Measurements from ENCODE around the gene PCYOX1L. TPM values are rescaled to one million over a fixed set of nuclear protein-coding genes. Genes with fewer than 3 reads are reported as not detected.

PCYOX1L gene
- total and polyA plus RNA-seq, 2 of the 8 experiments (the other 6 are each of a cell fraction or from before 2014, with no cell fraction given): 6.8 to 17.2 TPM

DNA sequence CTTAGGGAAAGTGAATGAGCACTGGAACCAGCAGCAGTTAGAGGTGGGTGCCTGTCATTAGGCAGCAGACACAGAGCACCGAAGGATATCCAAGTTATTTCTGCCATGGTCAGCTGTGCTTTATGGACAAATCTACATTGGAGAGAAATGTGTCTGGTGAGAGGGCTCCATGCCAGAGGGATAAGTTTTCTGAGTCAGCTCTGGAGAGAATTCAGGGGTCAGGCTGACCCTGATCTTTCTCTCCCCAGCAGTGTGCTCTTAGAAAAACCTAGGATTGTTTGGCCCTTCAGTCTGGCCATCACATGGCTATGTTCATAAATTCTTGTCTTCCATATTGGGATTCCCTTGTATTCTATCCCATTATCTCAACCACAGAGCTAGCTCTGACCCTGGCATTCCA lies 30.1 kb downstream of the PCYOX1L start:
- Histone ChIP-seq H3K79me2 (ENCODE audit: control insufficient read depth in 1 of 2, insufficient read depth in 2 of 2, low read length in 2 of 2) (no peaks in the 10 kb centered on the region), H2BK120ac (replicated peaks; ENCODE audit: low read depth, low read length) (no peak overlapping the region), H4K20me1 (replicated peaks in 1 of 2; ENCODE audit: control insufficient read depth in 1 of 2, insufficient read depth in 2 of 2, low read length in 2 of 2) (no peaks in the 10 kb centered on the region), H2BK5ac (ENCODE audit: low read depth, low read length) (no peak overlapping the region), H3K9ac (replicated peaks in 1 of 4; ENCODE audit: extremely low read depth in 1 of 4, low read depth in 3 of 4, low read length in 3 of 4) (no peak overlapping the region), H3K23me2 (ENCODE audit: low read depth, low read length) (peaks cover 2% of the 10 kb centered on the region; the same call in 1 of the 2 replicates), H3K9me3 (ENCODE audit: insufficient read depth in 2 of 2, low read depth in 1 of 2, low read length in 1 of 2) (no peaks in the 10 kb centered on the region), H3K79me1 (ENCODE audit: low read depth, low read length) (no peaks in the 10 kb centered on the region), H2BK20ac (ENCODE audit: low read length) (no peak overlapping the region), H2BK12ac (ENCODE audit: low read depth, low read length) (no peak overlapping the region), H3K4me1 (replicated peaks in 1 of 4; ENCODE audit: control insufficient read depth in 3 of 4, insufficient read depth in 4 of 4, low read length in 3 of 4) (no peaks in the 10 kb centered on the region), H3K27me3 (replicated peaks in 1 of 4; ENCODE audit: control insufficient read depth in 3 of 4, extremely low read depth in 1 of 4, insufficient read depth in 3 of 4, low read length in 3 of 4) (no peaks in the 10 kb centered on the region; a peak in 1 of 7 replicates), H3K56ac (replicated peaks; ENCODE audit: insufficient read length, low read depth, low read length) (no peak overlapping the region), H4K8ac (ENCODE audit: extremely low read depth, insufficient read depth, low read length) (no peak overlapping the region), H3K4me3 (ENCODE audit: extremely low read depth in 1 of 4, insufficient read depth in 2 of 4, low read depth in 3 of 4, low read length in 4 of 4) (no peak overlapping the region), H2AK5ac (ENCODE audit: low read depth, low read length) (no peak overlapping the region), H4K5ac (ENCODE audit: insufficient read length, low read depth, low read length) (no peak overlapping the region), H4K91ac (replicated peaks; ENCODE audit: insufficient read length, low read length) (no peak overlapping the region), H3K27ac (ENCODE audit: low read depth, low read length) (no peak overlapping the region), H3K23ac (ENCODE audit: insufficient read length) (no peak overlapping the region), H2BK15ac (ENCODE audit: low read length) (no peak overlapping the region), H3K18ac (ENCODE audit: extremely low read depth, low read length) (no peak overlapping the region), H2AFZ (ENCODE audit: low read length) (no peak overlapping the region), H3K4me2 (ENCODE audit: insufficient read depth in 1 of 2, low read depth in 2 of 2, low read length in 2 of 2) (no peak overlapping the region), H3K4ac (replicated peaks; ENCODE audit: insufficient read length, low read depth, low read length) (no peak overlapping the region), H3K36me3 (ENCODE audit: control insufficient read depth in 2 of 4, insufficient read depth in 4 of 4, low read length in 3 of 4) (no peaks in the 10 kb centered on the region), H3K14ac (ENCODE audit: insufficient read length) (no peak overlapping the region)
- FAIRE-seq (no peak), DNase-seq (ENCODE audit: low read depth in 1 of 2, low spot score in 2 of 2) (no peak)
- POLR2A ChIA-PET (ENCODE audit: partially characterized antibody): interaction anchor here (1.6 kb wide), 1 partner anchor 11 kb away, joined by 6 read pairs; no protein-coding TSS in a partner anchor
- CTCF ChIA-PET (ENCODE audit: partially characterized antibody): interaction anchor here (1.1 to 46.1 kb wide), 7 partner anchors 9 to 73 kb away, joined by 4 to 1310 read pairs (median 5); partner anchors contain the start of gene IL17B
- WGBS, 2 experiments (ENCODE audit: extremely low coverage in 1 of 2, insufficient coverage in 1 of 2, insufficient read length in 1 of 2, insufficient replicate concordance in 2 of 2, low coverage in 1 of 2, low lambda C conversion rate in 2 of 2, missing lambda C conversion rate in 1 of 2): 89% methylated on average over 1 of the region's 1 CpG; no CpG with 5 or more reads in 1 of the 2 experiments
- TF ChIP-seq RNF2 (IDR thresholded peaks at IDR 0.05; ENCODE audit: borderline replicate concordance, low read depth, low read length, missing control alignments, poor library complexity, severe bottlenecking) (no peak), TBP (IDR thresholded peaks at IDR 0.05; ENCODE audit: low read depth, low read length) (no peak), GTF2F1 (IDR thresholded peaks at IDR 0.05; ENCODE audit: borderline replicate concordance, low read depth, low read length) (no peak), EP300 (IDR thresholded peaks at IDR 0.05; ENCODE audit: borderline replicate concordance in 1 of 2, low read depth in 2 of 2, low read length in 2 of 2) (no peak), SP1 (IDR thresholded peaks at IDR 0.05; ENCODE audit: low read depth, low read length) (no peak), ZNF274 (IDR thresholded peaks at IDR 0.05; ENCODE audit: borderline replicate concordance, extremely low read depth, low read length) (no peak), TAF7 (optimal IDR thresholded peaks at IDR 0.05; ENCODE audit: borderline replicate concordance, low read depth, low read length) (no peak), BACH1 (IDR thresholded peaks at IDR 0.05; ENCODE audit: low read length) (no peak), KDM4A (IDR thresholded peaks at IDR 0.05; ENCODE audit: low read depth, low read length, severe bottlenecking) (no peak), CHD1 (IDR thresholded peaks at IDR 0.05; ENCODE audit: low read depth, low read length) (no peak), HDAC6 (IDR thresholded peaks at IDR 0.05; ENCODE audit: low read depth, low read length) (no peak), KDM1A (IDR thresholded peaks at IDR 0.05; ENCODE audit: borderline replicate concordance, low read length) (no peak), SP4 (IDR thresholded peaks at IDR 0.05; ENCODE audit: low read length) (no peak)
- TF ChIP-seq, protein P1, sequence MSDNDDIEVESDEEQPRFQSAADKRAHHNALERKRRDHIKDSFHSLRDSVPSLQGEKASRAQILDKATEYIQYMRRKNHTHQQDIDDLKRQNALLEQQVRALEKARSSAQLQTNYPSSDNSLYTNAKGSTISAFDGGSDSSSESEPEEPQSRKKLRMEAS (IDR thresholded peaks at IDR 0.05): no peak
